DOHH2 (cell line): Measurements from ENCODE around the gene LYPD6.

Experiments used
- H3F3A ChIP-seq: fragments of 200-600 bp; sonication (generic), shearing (Covaris generic); 2 replicates; pipeline ENCODE4 v1.6.0; 2016; ENCODE audit warnings: antibody characterized with exemption, mild to moderate bottlenecking; ENCODE audit not compliant: control insufficient read depth, insufficient read depth
- H3K27ac ChIP-seq: fragments of 200-600 bp; sonication (generic); 2 replicates; pipeline ENCODE4 v1.5.1; 2014; ENCODE audit warnings: low read depth, mild to moderate bottlenecking, low read length, moderate library complexity
- H3K27me3 ChIP-seq: fragments of 200-600 bp; sonication (generic); 2 replicates; pipeline ENCODE4 v1.6.1; 2014; ENCODE audit warnings: mild to moderate bottlenecking, low read length, mixed read lengths; ENCODE audit not compliant: control insufficient read depth
- H3K36me3 ChIP-seq: fragments of 200-600 bp; sonication (generic); 2 replicates; pipeline ENCODE4 v1.6.1; 2014; ENCODE audit warnings: mild to moderate bottlenecking, low read length, moderate library complexity, mixed read lengths; ENCODE audit not compliant: control insufficient read depth
- H3K4me1 ChIP-seq: fragments of 200-600 bp; sonication (generic); 2 replicates; pipeline ENCODE4 v1.6.1; 2014; ENCODE audit warnings: mild to moderate bottlenecking, low read length, mixed read lengths; ENCODE audit not compliant: control insufficient read depth
- H3K4me2 ChIP-seq: fragments of 200-600 bp; sonication (generic); 2 replicates; pipeline ENCODE4 v1.6.0; 2014; ENCODE audit warnings: mild to moderate bottlenecking, low read length, moderate library complexity
- H3K4me3 ChIP-seq: fragments of 200-600 bp; sonication (generic); 2 replicates; pipeline ENCODE4 v1.5.1; 2014; ENCODE audit warnings: mild to moderate bottlenecking, low read length, mixed read lengths
- H3K79me2 ChIP-seq: fragments of 200-600 bp; sonication (generic); 2 replicates; pipeline ENCODE4 v1.6.1; 2014; ENCODE audit warnings: mild to moderate bottlenecking, low read length, mixed read lengths; ENCODE audit not compliant: control insufficient read depth
- H3K9me2 ChIP-seq: fragments of 200-600 bp; sonication (generic); replicated peaks from 2 replicates; pipeline ENCODE4 v1.6.1; 2014; ENCODE audit warnings: mild to moderate bottlenecking, low read length, mixed read lengths; ENCODE audit not compliant: control insufficient read depth
- H3K9me3 ChIP-seq: fragments of 200-600 bp; sonication (generic); 2 replicates; pipeline ENCODE4 v1.6.1; 2014; ENCODE audit warnings: antibody characterized with exemption, low read length, mixed read lengths; ENCODE audit not compliant: control insufficient read depth, insufficient read depth
- H4K20me1 ChIP-seq: fragments of 200-600 bp; sonication (generic); 2 replicates; pipeline ENCODE4 v1.6.0; 2014; ENCODE audit warnings: low read depth, mild to moderate bottlenecking, antibody characterized with exemption, low read length, moderate library complexity; ENCODE audit not compliant: control insufficient read depth, insufficient read depth
- CTCF ChIP-seq: fragments of 200-600 bp; sonication (generic); IDR thresholded peaks from one replicate; pipeline ENCODE4 v1.5.1; 2014; ENCODE audit warnings: antibody characterized with exemption, mild to moderate bottlenecking, low read depth, low read length; ENCODE audit not compliant: poor library complexity, severe bottlenecking
- EZH2phosphoT487 ChIP-seq: fragments of 200-600 bp; sonication (generic); IDR thresholded peaks from 2 replicates; pipeline ENCODE4 v1.6.1; 2017; ENCODE audit warnings: borderline replicate concordance, mild to moderate bottlenecking, antibody characterized with exemption, low read length, moderate library complexity, mixed read lengths

LYPD6 gene

GRCh38 chr2:149312039-149312438 is 18.3 kb upstream of the LYPD6 start:
- Histone ChIP-seq H3F3A (no peaks in the 10 kb centered on the region), H3K79me2 (no peaks in the 10 kb centered on the region), H3K27me3 (peaks cover 13% of the 10 kb centered on the region), H3K4me3 (no peak overlapping the region), H3K9me3 (no peaks in the 10 kb centered on the region), H3K27ac (no peak overlapping the region), H3K4me1 (0 out of 2 replicates have a peak, but pooled peaks cover 2% of the 10 kb centered on the region), H3K9me2 (no peaks in the 10 kb centered on the region), H3K4me2 (no peak overlapping the region), H3K36me3 (no peaks in the 10 kb centered on the region), H4K20me1 (no peaks in the 10 kb centered on the region)
- no peak for TF ChIP-seq EZH2phosphoT487
- TF ChIP-seq CTCF: no peak

GRCh38 chr2:149313512-149313972 is 16.8 kb upstream of the LYPD6 start:
- H3K4me1 ChIP-seq: 0 out of 2 replicates have a peak, but pooled peaks cover 2% of the 10 kb centered on the region
- H3K4me3 ChIP-seq: no peak overlapping the region

GRCh38 chr2:149314687-149315086 is 15.7 kb upstream of the LYPD6 start:
- Histone ChIP-seq H3K4me1 (0 out of 2 replicates have a peak, but pooled peaks cover 2% of the 10 kb centered on the region), H4K20me1 (no peaks in the 10 kb centered on the region), H3F3A (no peaks in the 10 kb centered on the region), H3K27ac (no peak overlapping the region), H3K9me2 (no peaks in the 10 kb centered on the region), H3K4me2 (no peak overlapping the region), H3K4me3 (no peak overlapping the region), H3K36me3 (no peaks in the 10 kb centered on the region), H3K79me2 (no peaks in the 10 kb centered on the region), H3K9me3 (no peaks in the 10 kb centered on the region), H3K27me3 (peaks cover 4% of the 10 kb centered on the region; the same call in 1 of the 2 replicates)
- no peak for TF ChIP-seq EZH2phosphoT487
- TF ChIP-seq CTCF: no peak

More at GRCh38 chr2:149313512-149313972, 16.8 kb upstream of the LYPD6 start:
- H3K27me3 ChIP-seq: peaks cover 9% of the 10 kb centered on the region
- H3K9me3 ChIP-seq: no peaks in the 10 kb centered on the region
- H3K4me2 ChIP-seq: no peak overlapping the region
- no peaks in the 10 kb centered on the region for H4K20me1 ChIP-seq
- no peaks in the 10 kb centered on the region for H3F3A ChIP-seq
- no peaks in the 10 kb centered on the region for H3K36me3 ChIP-seq
- no peaks in the 10 kb centered on the region for H3K79me2 ChIP-seq
- TF ChIP-seq EZH2phosphoT487 (no peak), CTCF (peak; percentile 82)
- no peaks in the 10 kb centered on the region for H3K9me2 ChIP-seq
- H3K27ac ChIP-seq: no peak overlapping the region
